Measurements from ENCODE around the gene TBC1D5.

The TBC1D5 gene

DNA sequence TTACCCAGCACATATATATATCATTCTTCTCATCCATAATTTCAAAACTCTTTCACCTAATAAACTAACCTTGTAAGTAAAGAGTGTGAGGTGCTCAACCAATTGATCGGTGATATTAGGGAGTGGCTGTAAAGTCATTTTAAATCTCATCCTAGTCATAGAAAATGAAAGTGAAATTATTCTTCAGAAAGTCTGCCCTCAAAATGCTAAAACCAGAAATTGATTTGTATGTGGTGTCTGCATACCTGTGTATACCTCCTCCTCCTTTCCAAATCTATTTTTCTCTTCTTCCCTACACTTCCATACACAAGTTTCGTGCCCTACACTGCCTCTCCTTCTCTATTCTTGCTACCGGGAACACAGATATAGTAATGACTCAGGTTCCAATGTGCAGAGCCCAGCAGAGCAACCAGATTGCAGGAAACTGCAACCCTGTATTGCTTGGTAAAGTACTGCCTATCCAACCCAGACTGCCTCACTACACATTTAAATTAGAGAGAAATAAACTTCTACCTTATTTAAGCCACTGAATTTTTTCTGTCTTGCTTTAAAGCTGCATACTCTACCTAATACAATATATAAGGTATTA, 7.4 kb upstream of the TBC1D5 start:
- TF ChIP-seq, protein P1, sequence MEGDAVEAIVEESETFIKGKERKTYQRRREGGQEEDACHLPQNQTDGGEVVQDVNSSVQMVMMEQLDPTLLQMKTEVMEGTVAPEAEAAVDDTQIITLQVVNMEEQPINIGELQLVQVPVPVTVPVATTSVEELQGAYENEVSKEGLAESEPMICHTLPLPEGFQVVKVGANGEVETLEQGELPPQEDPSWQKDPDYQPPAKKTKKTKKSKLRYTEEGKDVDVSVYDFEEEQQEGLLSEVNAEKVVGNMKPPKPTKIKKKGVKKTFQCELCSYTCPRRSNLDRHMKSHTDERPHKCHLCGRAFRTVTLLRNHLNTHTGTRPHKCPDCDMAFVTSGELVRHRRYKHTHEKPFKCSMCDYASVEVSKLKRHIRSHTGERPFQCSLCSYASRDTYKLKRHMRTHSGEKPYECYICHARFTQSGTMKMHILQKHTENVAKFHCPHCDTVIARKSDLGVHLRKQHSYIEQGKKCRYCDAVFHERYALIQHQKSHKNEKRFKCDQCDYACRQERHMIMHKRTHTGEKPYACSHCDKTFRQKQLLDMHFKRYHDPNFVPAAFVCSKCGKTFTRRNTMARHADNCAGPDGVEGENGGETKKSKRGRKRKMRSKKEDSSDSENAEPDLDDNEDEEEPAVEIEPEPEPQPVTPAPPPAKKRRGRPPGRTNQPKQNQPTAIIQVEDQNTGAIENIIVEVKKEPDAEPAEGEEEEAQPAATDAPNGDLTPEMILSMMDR (IDR thresholded peaks at IDR 0.05): no peak

DNA sequence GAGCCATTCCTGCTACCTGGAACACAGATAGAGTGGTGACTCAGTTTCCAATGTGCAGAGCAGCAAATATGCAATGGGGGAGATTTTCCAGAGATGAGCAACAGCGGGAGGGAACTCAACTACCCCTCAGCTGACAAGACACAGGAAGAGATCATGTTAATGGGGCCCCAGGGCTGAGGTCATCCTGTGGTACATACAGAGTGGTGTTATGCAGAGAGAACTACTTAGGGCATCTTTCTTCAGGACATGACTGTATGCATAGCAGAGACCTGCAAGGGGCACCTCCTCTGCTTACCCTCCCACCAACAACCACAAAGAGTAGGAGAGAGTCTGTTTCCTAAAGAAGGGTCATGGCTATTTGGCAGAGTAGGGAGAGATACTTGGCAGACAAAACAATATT, 6.8 kb upstream of the TBC1D5 start:
- TF ChIP-seq, protein P1 (IDR thresholded peaks at IDR 0.05): no peak

DNA sequence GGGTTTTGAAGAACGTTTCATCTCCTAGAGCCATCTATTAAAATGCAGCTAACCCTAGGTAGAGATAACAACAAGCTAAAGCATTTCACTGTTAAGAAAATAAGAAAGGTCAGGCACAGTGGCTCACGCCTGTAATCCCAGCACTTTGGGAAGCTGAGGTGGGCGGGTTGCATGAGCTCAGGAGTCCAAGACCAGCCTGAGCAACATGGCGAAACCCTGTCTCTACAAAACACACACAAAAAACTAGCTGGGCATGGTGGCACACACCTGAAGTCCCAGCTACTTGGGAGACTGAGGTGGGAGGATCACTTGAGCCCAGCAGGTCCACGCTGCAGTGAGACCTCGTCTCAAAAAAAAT, 5.4 kb upstream of the TBC1D5 start:
- TF ChIP-seq, protein P1 (IDR thresholded peaks at IDR 0.05): no peak

DNA sequence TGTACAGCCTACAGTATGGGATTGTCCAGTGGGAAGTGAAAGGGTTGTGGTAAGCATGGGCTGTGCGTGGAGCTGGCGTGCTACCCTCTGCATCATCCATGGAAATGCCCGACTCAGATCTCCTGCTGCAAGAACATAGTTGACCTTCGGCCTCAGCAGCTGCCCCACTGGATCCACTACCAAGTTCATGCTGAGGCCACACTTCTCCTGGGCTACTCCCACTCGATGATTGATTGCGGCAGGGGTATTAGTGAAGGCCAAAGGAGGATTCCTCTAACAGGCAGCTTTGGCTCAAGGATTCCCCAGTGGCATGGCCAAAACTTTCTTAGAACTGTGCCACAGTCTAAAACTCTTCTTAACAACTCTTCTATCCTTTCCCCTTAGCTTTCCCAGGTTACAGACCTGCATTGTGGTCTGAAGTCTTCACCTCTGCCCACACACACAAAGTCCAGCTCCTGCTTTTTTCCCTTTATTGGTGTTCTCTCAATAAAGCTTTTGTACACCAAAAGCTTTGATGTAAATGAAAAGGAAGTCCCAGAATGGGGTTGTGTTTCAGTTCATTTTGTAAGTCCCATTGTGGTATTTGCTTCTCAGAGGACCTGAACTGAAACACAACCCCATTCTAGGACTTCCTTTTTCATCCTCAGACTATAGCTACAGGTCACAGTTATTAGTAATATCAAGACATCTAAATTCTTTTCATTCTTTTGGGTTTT, 4.9 kb upstream of the TBC1D5 start:
- TF ChIP-seq, protein P1 (IDR thresholded peaks at IDR 0.05): no peak

DNA sequence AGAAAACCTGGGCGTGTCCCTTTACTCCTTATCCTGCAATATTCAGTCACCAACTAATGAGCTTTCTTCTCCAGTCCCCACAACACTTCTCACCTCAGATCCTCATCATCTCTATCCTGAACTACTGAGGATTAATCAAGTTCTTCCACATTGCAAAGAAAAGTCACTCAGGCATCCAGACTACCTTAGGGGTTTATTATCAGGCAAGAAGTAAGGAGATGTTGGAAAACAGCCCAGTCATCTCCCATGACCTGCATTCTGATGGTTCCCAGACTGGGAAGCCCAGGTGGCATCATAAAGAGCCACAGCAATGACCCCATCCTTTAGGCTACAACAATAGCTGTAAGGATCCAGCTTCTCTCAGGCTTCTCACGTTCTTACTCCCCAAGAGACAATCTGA, 3.5 kb upstream of the TBC1D5 start:
- TF ChIP-seq, protein P1 (IDR thresholded peaks at IDR 0.05): no peak

DNA sequence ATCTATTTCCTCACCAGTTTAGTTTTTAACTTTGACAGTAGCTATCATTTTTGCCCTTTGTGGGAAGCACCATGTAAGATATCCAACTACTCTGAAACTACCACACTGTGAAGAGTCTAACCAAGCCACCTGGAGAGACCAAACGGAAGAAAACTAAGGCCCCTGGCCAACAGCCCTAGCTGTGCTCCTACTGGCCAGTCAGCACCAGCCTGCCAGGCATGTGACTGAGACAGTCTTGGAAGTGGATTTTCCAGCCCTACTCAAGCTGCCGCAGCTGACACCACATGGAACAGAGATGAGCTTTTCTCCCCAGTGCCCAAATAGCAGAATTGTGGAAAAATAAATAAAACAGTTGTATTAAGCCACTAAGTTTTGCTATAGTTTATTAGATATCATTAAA, 2.9 kb upstream of the TBC1D5 start:
- TF ChIP-seq, protein P1 (IDR thresholded peaks at IDR 0.05): no peak

DNA sequence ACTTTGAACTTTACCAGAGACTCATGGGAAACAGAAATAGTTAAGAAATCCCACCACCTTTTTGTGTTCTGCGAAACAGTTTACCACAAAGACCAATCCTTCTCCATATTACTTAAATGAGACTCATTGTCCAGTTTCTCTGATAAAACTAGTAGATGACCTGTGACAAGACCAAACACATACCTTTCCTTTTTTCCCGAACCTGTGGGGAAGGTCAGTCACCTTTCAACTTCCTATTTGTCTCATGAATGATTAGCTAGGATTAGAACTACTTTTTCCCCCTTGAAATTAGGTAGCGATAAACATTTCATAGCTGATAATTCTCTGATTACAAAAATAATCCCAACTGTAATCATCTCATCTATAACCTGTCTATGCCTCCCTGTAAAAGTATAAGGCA, 2.3 kb upstream of the TBC1D5 start:
- TF ChIP-seq, protein P1 (IDR thresholded peaks at IDR 0.05): no peak

DNA sequence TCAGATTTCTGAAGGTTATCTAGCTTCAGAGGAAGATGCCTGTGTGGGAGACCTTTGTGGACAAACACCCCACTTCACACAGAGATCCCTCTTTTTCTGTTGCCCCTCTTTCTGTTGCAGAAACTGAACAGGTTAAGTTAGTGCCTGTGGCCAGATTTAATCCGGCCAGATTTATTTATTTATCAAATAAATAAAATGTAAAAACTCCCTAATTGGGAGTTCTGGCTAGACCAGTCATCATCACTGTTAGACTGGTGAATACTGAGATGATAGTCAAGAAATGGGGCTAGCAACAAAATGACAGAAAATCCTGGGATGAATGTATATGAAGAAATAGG, 1.2 kb upstream of the TBC1D5 start:
- TF ChIP-seq, protein P1 (IDR thresholded peaks at IDR 0.05): no peak

All from LNCAP (cell line).